ENCODE measurements around the gene GTF2H2C.
A peak's percentile ranks its signal among the peaks of the same experiment; 100 is the strongest.
"Not testable (repeated sequence)": the region's sequence is repeated elsewhere in the genome, so short reads cannot be mapped to it uniquely, and the experiment has no call there.

The GTF2H2C gene

GRCh38 chr5:69559908-69560330 is at the start of gene GTF2H2C:
GTF2H2C (plus strand) TSS chr5:69560191; CDS start chr5:69565133, 4,942 bp downstream.
- peak; percentile 54 to 66 (median 64) for DNase-seq (ENCODE audit: low read depth in 3 of 3)

GRCh38 chr5:69510694-69511093 is 49.3 kb upstream of the GTF2H2C start:
- DNase-seq (ENCODE audit: low read depth in 3 of 3) = no peak

- no peak for DNase-seq (ENCODE audit: low read depth in 3 of 3)
Observed at GRCh38 chr5:69512740-69513260, 47.2 kb upstream of the GTF2H2C start.

- not testable (repeated sequence) for DNase-seq (ENCODE audit: low read depth in 3 of 3)
Observed at GRCh38 chr5:69515570-69515969, 44.4 kb upstream of the GTF2H2C start.

- DNase-seq (ENCODE audit: low read depth in 3 of 3) = no peak
Observed at GRCh38 chr5:69516769-69517168, 43.2 kb upstream of the GTF2H2C start.

GRCh38 chr5:69517763-69518212 is 42.2 kb upstream of the GTF2H2C start:
- DNase-seq (ENCODE audit: low read depth in 3 of 3) = no peak

GRCh38 chr5:69519285-69519684 is 40.7 kb upstream of the GTF2H2C start:
- no peak for DNase-seq (ENCODE audit: low read depth in 3 of 3)

- DNase-seq (ENCODE audit: low read depth in 3 of 3) = no peak
Observed at GRCh38 chr5:69522035-69522434, 38.0 kb upstream of the GTF2H2C start.

- DNase-seq (ENCODE audit: low read depth in 3 of 3) = no peak
Observed at GRCh38 chr5:69525490-69525889, 34.5 kb upstream of the GTF2H2C start.

- no peak for DNase-seq (ENCODE audit: low read depth in 3 of 3)
Observed at GRCh38 chr5:69526660-69527059, 33.3 kb upstream of the GTF2H2C start.

- no peak for DNase-seq (ENCODE audit: low read depth in 3 of 3)
Observed at GRCh38 chr5:69527128-69527770, 32.7 kb upstream of the GTF2H2C start.

GRCh38 chr5:69528035-69528434 is 32.0 kb upstream of the GTF2H2C start:
- DNase-seq (ENCODE audit: low read depth in 3 of 3) = no peak

GRCh38 chr5:69528609-69529008 is 31.4 kb upstream of the GTF2H2C start:
- no peak for DNase-seq (ENCODE audit: low read depth in 3 of 3)

- no peak for DNase-seq (ENCODE audit: low read depth in 3 of 3)
Observed at GRCh38 chr5:69530561-69531405, 29.2 kb upstream of the GTF2H2C start.

GRCh38 chr5:69531406-69531801 is 28.6 kb upstream of the GTF2H2C start:
- DNase-seq (ENCODE audit: low read depth in 3 of 3) = no peak

- DNase-seq (ENCODE audit: low read depth in 3 of 3) = not testable (repeated sequence)
Observed at GRCh38 chr5:69537911-69538310, 22.1 kb upstream of the GTF2H2C start.

GRCh38 chr5:69538735-69539134 is 21.3 kb upstream of the GTF2H2C start:
- DNase-seq (ENCODE audit: low read depth in 3 of 3) = not testable (repeated sequence)

- not testable (repeated sequence) for DNase-seq (ENCODE audit: low read depth in 3 of 3)
Observed at GRCh38 chr5:69541347-69541746, 18.6 kb upstream of the GTF2H2C start.

GRCh38 chr5:69542838-69543618 is 17.0 kb upstream of the GTF2H2C start:
- DNase-seq (ENCODE audit: low read depth in 3 of 3) = not testable (repeated sequence)

- DNase-seq (ENCODE audit: low read depth in 3 of 3) = not testable (repeated sequence)
Observed at GRCh38 chr5:69544602-69545001, 15.4 kb upstream of the GTF2H2C start.

- DNase-seq (ENCODE audit: low read depth in 3 of 3) = not testable (repeated sequence)
Observed at GRCh38 chr5:69560587-69561431, 818 bp downstream of the GTF2H2C start.

All from stimulated activated CD4-positive, alpha-beta T cell treated with anti-CD3 and anti-CD28 coated beads, TNF-alpha, amount 100 ng/mL, for 24 hours (primary cell).